IPS DF 6.9 (cell line): ENCODE data around the gene DPF1.

Source experiments
- DNase-seq: peaks from one replicate; pipeline ENCODE4 v3.0.0-alpha.2; 2013; ENCODE audit warnings: low read depth, low spot score
- H3K27ac ChIP-seq: one replicate; pipeline ENCODE4 v1.5.1; 2013; ENCODE audit warnings: low read length, control low read depth
- H3K27me3 ChIP-seq: 2 replicates; pipeline ENCODE4 v1.6.1; 2013; ENCODE audit warnings: mild to moderate bottlenecking, low read length; ENCODE audit not compliant: control insufficient read depth, insufficient read depth
- H3K36me3 ChIP-seq: 2 replicates; pipeline ENCODE4 v1.6.1; 2013; ENCODE audit warnings: low read length; ENCODE audit not compliant: control insufficient read depth, insufficient read depth
- H3K4me1 ChIP-seq: 2 replicates; pipeline ENCODE4 v1.6.1; 2013; ENCODE audit warnings: low read length; ENCODE audit not compliant: control insufficient read depth, insufficient read depth
- H3K4me3 ChIP-seq: 2 replicates; pipeline ENCODE4 v1.5.1; 2013; ENCODE audit warnings: mild to moderate bottlenecking, low read length
- H3K9me3 ChIP-seq: 2 replicates; pipeline ENCODE4 v1.6.1; 2013; ENCODE audit warnings: low read length, inconsistent platforms; ENCODE audit not compliant: control insufficient read depth, insufficient read depth
- WGBS: extraction: QIAGEN DNeasy Blood & Tissue Kit; methylation state at CpG from one replicate; pipeline ENCODE4 v1.1.7; 2013; ENCODE audit warnings: mixed read lengths, missing lambda C conversion rate; ENCODE audit not compliant: insufficient read length, insufficient coverage; 5-methylcytosine and 5-hydroxymethylcytosine counted together

Gene DPF1

GRCh38 chr19:38250428-38250820, 26.4 kb upstream of the DPF1 start:
- no peak for DNase-seq
- H3K9me3 ChIP-seq, result no peaks in the 10 kb centered on the region
- no peaks in the 10 kb centered on the region for H3K36me3 ChIP-seq
- no peaks in the 10 kb centered on the region for H3K27me3 ChIP-seq
- H3K27ac ChIP-seq, result no peak overlapping the region
- peaks cover 11% of the 10 kb centered on the region for H3K4me1 ChIP-seq
- no peak overlapping the region for H3K4me3 ChIP-seq

GRCh38 chr19:38248421-38248820, 24.4 kb upstream of the DPF1 start:
- DNase-seq, result no peak
- H3K9me3 ChIP-seq, result no peaks in the 10 kb centered on the region
- no peaks in the 10 kb centered on the region for H3K27me3 ChIP-seq
- peaks cover 10% of the 10 kb centered on the region for H3K4me1 ChIP-seq
- no peaks in the 10 kb centered on the region for H3K36me3 ChIP-seq
- no peak overlapping the region for H3K4me3 ChIP-seq
- WGBS, result no CpG with 5 or more reads among the region's 7 CpGs
- H3K27ac ChIP-seq, result no peak overlapping the region

- Histone ChIP-seq H3K27me3 (no peaks in the 10 kb centered on the region), H3K36me3 (no peaks in the 10 kb centered on the region), H3K27ac (no peak overlapping the region), H3K4me1 (peaks cover 6% of the 10 kb centered on the region), H3K9me3 (no peaks in the 10 kb centered on the region), H3K4me3 (no peak overlapping the region)
- no peak for DNase-seq
- no CpG with 5 or more reads among the region's 9 CpGs for WGBS
Observed at GRCh38 chr19:38247734-38248268, 23.8 kb upstream of the DPF1 start.

GRCh38 chr19:38247126-38247525, 23.1 kb upstream of the DPF1 start:
- Histone ChIP-seq H3K4me3 (no peak overlapping the region), H3K9me3 (no peaks in the 10 kb centered on the region), H3K27me3 (no peaks in the 10 kb centered on the region), H3K4me1 (peaks cover 3% of the 10 kb centered on the region), H3K36me3 (no peaks in the 10 kb centered on the region), H3K27ac (no peak overlapping the region)
- no peak for DNase-seq
- no CpG with 5 or more reads among the region's 5 CpGs for WGBS

GRCh38 chr19:38245826-38246498, 21.9 kb upstream of the DPF1 start:
- no peak overlapping the region for H3K27ac ChIP-seq
- no peaks in the 10 kb centered on the region for H3K27me3 ChIP-seq
- WGBS, result 100% methylated on average over 1 of the region's 14 CpGs
- H3K4me3 ChIP-seq, result no peak overlapping the region
- no peaks in the 10 kb centered on the region for H3K36me3 ChIP-seq
- DNase-seq, result no peak
- H3K9me3 ChIP-seq, result no peaks in the 10 kb centered on the region
- H3K4me1 ChIP-seq, result peaks cover 1% of the 10 kb centered on the region

GRCh38 chr19:38243279-38243673, 19.3 kb upstream of the DPF1 start:
- no peaks in the 10 kb centered on the region for H3K27me3 ChIP-seq
- no peaks in the 10 kb centered on the region for H3K4me1 ChIP-seq
- no CpG with 5 or more reads among the region's 15 CpGs for WGBS
- H3K36me3 ChIP-seq, result no peaks in the 10 kb centered on the region
- no peak overlapping the region for H3K4me3 ChIP-seq
- H3K27ac ChIP-seq, result no peak overlapping the region
- DNase-seq, result no peak
- no peaks in the 10 kb centered on the region for H3K9me3 ChIP-seq

GRCh38 chr19:38239816-38240215, 15.8 kb upstream of the DPF1 start:
- Histone ChIP-seq H3K9me3 (no peaks in the 10 kb centered on the region), H3K36me3 (no peaks in the 10 kb centered on the region), H3K4me1 (no peaks in the 10 kb centered on the region), H3K27ac (no peak overlapping the region), H3K27me3 (no peaks in the 10 kb centered on the region), H3K4me3 (no peak overlapping the region)
- 100% methylated on average over 3 of the region's 8 CpGs for WGBS
- no peak for DNase-seq

- no peak overlapping the region for H3K27ac ChIP-seq
- WGBS, result no CpG with 5 or more reads among the region's 4 CpGs
- no peaks in the 10 kb centered on the region for H3K36me3 ChIP-seq
- H3K9me3 ChIP-seq, result no peaks in the 10 kb centered on the region
- no peaks in the 10 kb centered on the region for H3K4me1 ChIP-seq
- no peak overlapping the region for H3K4me3 ChIP-seq
- no peaks in the 10 kb centered on the region for H3K27me3 ChIP-seq
- DNase-seq, result no peak
Observed at GRCh38 chr19:38234615-38235014, 10.6 kb upstream of the DPF1 start.

GRCh38 chr19:38233740-38234251, 9.8 kb upstream of the DPF1 start:
- no peaks in the 10 kb centered on the region for H3K9me3 ChIP-seq
- H3K27ac ChIP-seq, result no peak overlapping the region
- WGBS, result no CpG with 5 or more reads among the region's 7 CpGs
- DNase-seq, result no peak
- H3K27me3 ChIP-seq, result no peaks in the 10 kb centered on the region
- H3K4me1 ChIP-seq, result no peaks in the 10 kb centered on the region
- H3K4me3 ChIP-seq, result no peak overlapping the region
- no peaks in the 10 kb centered on the region for H3K36me3 ChIP-seq

GRCh38 chr19:38231918-38232317, 7.9 kb upstream of the DPF1 start:
- Histone ChIP-seq H3K4me1 (peaks cover 1% of the 10 kb centered on the region; the same call in 1 of the 2 replicates), H3K4me3 (no peak overlapping the region), H3K27ac (no peak overlapping the region), H3K36me3 (no peaks in the 10 kb centered on the region), H3K27me3 (no peaks in the 10 kb centered on the region), H3K9me3 (no peaks in the 10 kb centered on the region)
- no peak for DNase-seq
- 100% methylated on average over 2 of the region's 7 CpGs for WGBS
